Dermis microvascular lymphatic vessel endothelial cell (primary cell): ENCODE data around the gene ITFG2. TPM values are rescaled to one million over a fixed set of nuclear protein-coding genes. Genes with fewer than 3 reads are reported as not detected.

ENCODE experiments used
- DNase-seq, 2 donors: peaks; one replicate each; pipeline versions ENCODE4 v3.0.0 to v3.0.0-alpha.2; 2010; ENCODE audit warnings: low read depth in 2 of 2
- total RNA-seq: library from RNA; depleted of rRNA; stranded (reverse); fragments of >200 nt; gene quantifications from 2 replicates; pipeline ENCODE4 v1.2.1, GENCODE V29; 2014

ITFG2 gene
- total RNA-seq, 1 donor from 2014 or later = 9.0 TPM

GRCh38 chr12:2795291-2796186 lies 16.9 kb upstream of the ITFG2 start:
- peak in 1 of 2 donors; percentile 66 for DNase-seq

GRCh38 chr12:2796187-2796666 lies 16.2 kb upstream of the ITFG2 start:
- peak in 1 of 2 donors; percentile 7 for DNase-seq

- DNase-seq = peak in 1 of 2 donors; percentile 36
These were observed 14.6 kb upstream of the ITFG2 start for GRCh38 chr12:2797721-2798418.

GRCh38 chr12:2800046-2800570 lies 12.4 kb upstream of the ITFG2 start:
- DNase-seq = no peak

GRCh38 chr12:2801044-2801783 lies 11.3 kb upstream of the ITFG2 start:
- DNase-seq = no peak

- no peak for DNase-seq
These were observed 8.7 kb upstream of the ITFG2 start for GRCh38 chr12:2803635-2804392.

GRCh38 chr12:2804393-2805142 lies 7.9 kb upstream of the ITFG2 start:
- DNase-seq = peak in 1 of 2 donors; percentile 29

- no peak for DNase-seq
These were observed 7.3 kb upstream of the ITFG2 start for GRCh38 chr12:2805143-2805520.

- DNase-seq = no peak
These were observed 5.8 kb upstream of the ITFG2 start for GRCh38 chr12:2806700-2807099.

GRCh38 chr12:2811801-2812200 lies 667 bp upstream of the ITFG2 start:
- DNase-seq = no peak

- DNase-seq = peak in 1 of 2 donors; percentile 79
These were observed 1.0 kb downstream of the ITFG2 start for GRCh38 chr12:2813214-2814185.

GRCh38 chr12:2819810-2820209 lies 7.3 kb downstream of the ITFG2 start:
- DNase-seq = no peak

- no peak for DNase-seq
These were observed 8.0 kb downstream of the ITFG2 start for GRCh38 chr12:2820432-2820831.

- no peak for DNase-seq
These were observed 11.0 kb downstream of the ITFG2 start for GRCh38 chr12:2823483-2823882.

GRCh38 chr12:2824541-2824940 lies 12.1 kb downstream of the ITFG2 start:
- no peak for DNase-seq

- no peak for DNase-seq
These were observed 12.7 kb downstream of the ITFG2 start for GRCh38 chr12:2825132-2825531.

- no peak for DNase-seq
These were observed 13.6 kb downstream of the ITFG2 start for GRCh38 chr12:2826036-2826435.

- DNase-seq = no peak
These were observed 14.4 kb downstream of the ITFG2 start for GRCh38 chr12:2826721-2827515.
